Kidney epithelial cell (primary cell): ENCODE measurements around the gene RUSF1. TPM values are rescaled to one million over a fixed set of nuclear protein-coding genes. Genes with fewer than 3 reads are reported as not detected.

Experiments
- DNase-seq: peaks from one replicate; pipeline ENCODE4 v3.0.0-alpha.2; 2010; ENCODE audit warnings: low read depth
- H3K27me3 ChIP-seq: 2 replicates; pipeline ENCODE4 v1.6.0; 2011; ENCODE audit warnings: low read length; ENCODE audit not compliant: control insufficient read depth, insufficient read depth
- H3K36me3 ChIP-seq: 2 replicates; pipeline ENCODE4 v1.5.1; 2011; ENCODE audit warnings: low read length; ENCODE audit not compliant: control insufficient read depth, insufficient read depth
- H3K4me3 ChIP-seq: 2 replicates; pipeline ENCODE4 v1.5.1; 2011; ENCODE audit warnings: low read depth, mild to moderate bottlenecking, control low read depth, low read length
- CTCF ChIP-seq: IDR thresholded peaks from 2 replicates; pipeline ENCODE4 v1.5.1; 2011; ENCODE audit warnings: mild to moderate bottlenecking, moderate library complexity, low read length, control low read depth, inconsistent platforms; ENCODE audit not compliant: insufficient read depth, poor library complexity, severe bottlenecking
- total RNA-seq: library from RNA; depleted of rRNA; stranded (reverse); fragments of >200 nt; gene quantifications from 2 replicates; pipeline ENCODE4 v1.2.3, GENCODE V29; 2015

RUSF1 gene
- total RNA-seq, 1 donor from 2014 or later, result 54.0 TPM

- no peak for TF ChIP-seq CTCF
- no peak for DNase-seq
- H3K27me3 ChIP-seq, result no peaks in the 10 kb centered on the region
- H3K4me3 ChIP-seq, result no peak overlapping the region
- no peaks in the 10 kb centered on the region for H3K36me3 ChIP-seq
Measured at GRCh38 chr16:31501966-31502348, 6.2 kb downstream of the RUSF1 start.

- Histone ChIP-seq H3K27me3 (no peaks in the 10 kb centered on the region), H3K4me3 (no peak overlapping the region), H3K36me3 (peaks cover under 1% of the 10 kb centered on the region)
- no peak for DNase-seq
- no peak for TF ChIP-seq CTCF
Measured at GRCh38 chr16:31501226-31501965, 6.8 kb downstream of the RUSF1 start.

- Histone ChIP-seq H3K27me3 (no peaks in the 10 kb centered on the region), H3K36me3 (peaks cover 2% of the 10 kb centered on the region), H3K4me3 (no peak overlapping the region)
- DNase-seq, result no peak
- TF ChIP-seq CTCF, result no peak
Measured at GRCh38 chr16:31499928-31500327, 8.3 kb downstream of the RUSF1 start.

GRCh38 chr16:31498493-31498892 lies 9.7 kb downstream of the RUSF1 start:
- Histone ChIP-seq H3K4me3 (no peak overlapping the region), H3K36me3 (peaks cover 2% of the 10 kb centered on the region), H3K27me3 (no peaks in the 10 kb centered on the region)
- no peak for DNase-seq
- TF ChIP-seq CTCF, result no peak

- TF ChIP-seq CTCF, result no peak
Measured at GRCh38 chr16:31496670-31497069, 11.5 kb downstream of the RUSF1 start.

More at GRCh38 chr16:31496670-31497069, 11.5 kb downstream of the RUSF1 start:
- no peak for DNase-seq
- H3K4me3 ChIP-seq, result no peak overlapping the region
- H3K27me3 ChIP-seq, result no peaks in the 10 kb centered on the region
- peaks cover 3% of the 10 kb centered on the region for H3K36me3 ChIP-seq
